Fibroblast of lung (primary cell): ENCODE results near the gene FRMD1. TPM values are rescaled to one million over a fixed set of nuclear protein-coding genes. Genes with fewer than 3 reads are reported as not detected.

Source experiments
- DNase-seq, 2 donors: peaks; one replicate each; pipeline versions ENCODE4 v3.0.0 to v3.0.0-alpha.2; 2010; ENCODE audit warnings: low read depth in 2 of 2
- H2AFZ ChIP-seq: 2 replicates; pipeline ENCODE4 v1.5.1; 2012; ENCODE audit warnings: low read length, control low read depth, inconsistent platforms
- H3K27ac ChIP-seq: 2 replicates; pipeline ENCODE4 v1.5.1; 2011; ENCODE audit warnings: low read length, control low read depth; ENCODE audit not compliant: insufficient read depth
- H3K27me3 ChIP-seq: 2 replicates; pipeline ENCODE4 v1.5.1; 2011; ENCODE audit warnings: mild to moderate bottlenecking, low read length; ENCODE audit not compliant: control insufficient read depth, insufficient read depth
- H3K36me3 ChIP-seq: 2 replicates; pipeline ENCODE4 v1.5.1; 2011; ENCODE audit warnings: low read length; ENCODE audit not compliant: control insufficient read depth, insufficient read depth
- H3K4me1 ChIP-seq: 2 replicates; pipeline ENCODE4 v1.5.1; 2011; ENCODE audit warnings: low read length; ENCODE audit not compliant: control insufficient read depth, insufficient read depth; ENCODE audit errors: extremely low read depth
- H3K4me2 ChIP-seq: 2 replicates; pipeline ENCODE4 v1.5.1; 2011; ENCODE audit warnings: low read length, control low read depth; ENCODE audit not compliant: insufficient read depth; ENCODE audit errors: extremely low read depth
- H3K4me3 ChIP-seq, 4 experiments: fragments of 200-600 bp in 1 of 4; sonication (generic) in 1 of 4; replicated peaks in 1 of 4; 2 replicates each; pipeline ENCODE4 v1.5.1; 2011 to 2016; ENCODE audit warnings: low read length in 4 of 4, low read depth in 3 of 4, mild to moderate bottlenecking in 3 of 4, control low read depth in 2 of 4, inconsistent platforms in 1 of 4, mixed read lengths in 1 of 4; ENCODE audit not compliant: insufficient read depth in 1 of 4; ENCODE audit errors: control extremely low read depth in 1 of 4
- H3K79me2 ChIP-seq: 2 replicates; pipeline ENCODE4 v1.5.1; 2012; ENCODE audit warnings: mild to moderate bottlenecking, low read length, inconsistent platforms; ENCODE audit not compliant: control insufficient read depth, insufficient read depth
- H3K9ac ChIP-seq: 2 replicates; pipeline ENCODE4 v1.5.1; 2011; ENCODE audit warnings: mild to moderate bottlenecking, low read length, control low read depth; ENCODE audit not compliant: insufficient read depth
- H3K9me3 ChIP-seq: 2 replicates; pipeline ENCODE4 v1.5.1; 2012; ENCODE audit warnings: low read depth, low read length; ENCODE audit not compliant: control insufficient read depth, insufficient read depth
- H4K20me1 ChIP-seq: 2 replicates; pipeline ENCODE4 v1.5.1; 2011; ENCODE audit warnings: low read length; ENCODE audit not compliant: control insufficient read depth, insufficient read depth; ENCODE audit errors: extremely low read depth
- EZH2 ChIP-seq: IDR thresholded peaks from 2 replicates; pipeline ENCODE4 v1.5.1; 2012; ENCODE audit warnings: low read length, control low read depth, mild to moderate bottlenecking; ENCODE audit errors: missing control alignments
- polyA plus RNA-seq, 2 donors: library from polyadenylated mRNA; depleted of rRNA in 1 of 2; stranded (reverse) in 1 of 2; unstranded in 1 of 2; fragments of >200 nt; gene quantifications; 2 replicates each; pipeline ENCODE4 v1.2.1, GENCODE V29; 2011 to 2012; ENCODE audit warnings: missing spikeins in 1 of 2
- total RNA-seq: library from RNA; depleted of rRNA; stranded (reverse); fragments of >200 nt; gene quantifications from 2 replicates; pipeline ENCODE4 v1.2.1, GENCODE V29; 2014
- TF ChIP-seq, protein P1 (sequence below), 2 donors: IDR thresholded peaks in 1 of 2; conservative IDR thresholded peaks in 1 of 2; 1 replicate in 1 of 2; 2 replicates in 1 of 2; pipeline ENCODE4 v1.5.1; 2011 to 2012; ENCODE audit warnings: low read length in 2 of 2, control low read depth in 1 of 2, inconsistent platforms in 1 of 2, low read depth in 1 of 2, mild to moderate bottlenecking in 1 of 2

Gene FRMD1
- total and polyA plus RNA-seq, 2 donors (not counting 1 experiment from before 2014, with no cell fraction given): not detected

DNA sequence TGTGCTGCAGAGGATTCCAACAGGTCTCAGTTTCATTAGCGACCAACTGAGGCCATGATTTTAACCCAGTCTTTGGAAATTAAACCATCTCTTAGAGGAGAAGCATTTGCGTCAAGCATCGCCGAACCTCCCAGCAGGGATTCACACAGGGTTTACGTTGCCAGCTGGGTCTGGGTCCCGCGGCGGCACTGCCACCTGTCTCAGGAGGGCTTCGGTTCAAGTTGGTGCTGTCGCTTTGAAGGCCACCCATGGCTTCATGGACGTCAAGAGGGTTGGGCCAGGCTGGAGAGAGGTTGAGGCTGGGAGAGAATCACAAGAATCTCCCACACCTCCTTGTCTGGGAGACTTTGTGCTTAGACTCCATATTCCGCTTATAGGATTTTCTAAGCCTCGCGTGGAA is 43.0 kb upstream of the FRMD1 start:
- H3K27ac ChIP-seq: no peak overlapping the region
- no peaks in the 10 kb centered on the region for H3K4me1 ChIP-seq
- no peak overlapping the region for H3K4me2 ChIP-seq
- H3K9me3 ChIP-seq: no peaks in the 10 kb centered on the region
- no peaks in the 10 kb centered on the region for H4K20me1 ChIP-seq
- no peak for DNase-seq
- no peak for TF ChIP-seq EZH2
- TF ChIP-seq, protein P1, sequence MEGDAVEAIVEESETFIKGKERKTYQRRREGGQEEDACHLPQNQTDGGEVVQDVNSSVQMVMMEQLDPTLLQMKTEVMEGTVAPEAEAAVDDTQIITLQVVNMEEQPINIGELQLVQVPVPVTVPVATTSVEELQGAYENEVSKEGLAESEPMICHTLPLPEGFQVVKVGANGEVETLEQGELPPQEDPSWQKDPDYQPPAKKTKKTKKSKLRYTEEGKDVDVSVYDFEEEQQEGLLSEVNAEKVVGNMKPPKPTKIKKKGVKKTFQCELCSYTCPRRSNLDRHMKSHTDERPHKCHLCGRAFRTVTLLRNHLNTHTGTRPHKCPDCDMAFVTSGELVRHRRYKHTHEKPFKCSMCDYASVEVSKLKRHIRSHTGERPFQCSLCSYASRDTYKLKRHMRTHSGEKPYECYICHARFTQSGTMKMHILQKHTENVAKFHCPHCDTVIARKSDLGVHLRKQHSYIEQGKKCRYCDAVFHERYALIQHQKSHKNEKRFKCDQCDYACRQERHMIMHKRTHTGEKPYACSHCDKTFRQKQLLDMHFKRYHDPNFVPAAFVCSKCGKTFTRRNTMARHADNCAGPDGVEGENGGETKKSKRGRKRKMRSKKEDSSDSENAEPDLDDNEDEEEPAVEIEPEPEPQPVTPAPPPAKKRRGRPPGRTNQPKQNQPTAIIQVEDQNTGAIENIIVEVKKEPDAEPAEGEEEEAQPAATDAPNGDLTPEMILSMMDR (conservative IDR thresholded peaks at IDR 0.05 in 1 of 2, IDR thresholded peaks at IDR 0.05 in 1 of 2; ENCODE audit: low read depth in 1 of 2, low read length in 2 of 2): no peak
- H3K79me2 ChIP-seq: no peaks in the 10 kb centered on the region
- no peaks in the 10 kb centered on the region for H3K27me3 ChIP-seq
- no peak overlapping the region for H3K9ac ChIP-seq
- H2AFZ ChIP-seq: no peak overlapping the region
- no peaks in the 10 kb centered on the region for H3K36me3 ChIP-seq
- no peak overlapping the region for H3K4me3 ChIP-seq

DNA sequence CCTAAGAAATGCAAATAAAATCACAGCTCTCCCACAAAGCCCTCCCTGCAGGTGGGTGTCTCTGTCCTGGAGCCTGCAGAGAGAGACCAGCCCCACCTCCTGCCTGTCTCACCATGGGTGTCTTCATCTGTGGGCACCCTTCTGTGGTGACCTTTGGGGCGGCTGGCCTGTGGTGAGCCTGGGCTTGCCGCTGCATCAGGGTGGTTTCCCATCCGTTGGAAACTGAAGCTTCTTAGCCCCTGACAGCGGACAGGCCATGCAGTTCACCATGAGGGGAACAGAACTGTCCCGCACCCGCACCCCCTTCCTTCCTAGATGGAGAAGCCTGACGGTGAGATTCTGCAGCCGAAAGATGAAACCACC is 42.3 kb upstream of the FRMD1 start:
- Histone ChIP-seq H3K27ac (no peak overlapping the region), H3K36me3 (no peaks in the 10 kb centered on the region), H2AFZ (no peak overlapping the region), H3K4me3 (no peak overlapping the region), H3K4me1 (no peaks in the 10 kb centered on the region), H3K27me3 (no peaks in the 10 kb centered on the region), H4K20me1 (no peaks in the 10 kb centered on the region), H3K79me2 (no peaks in the 10 kb centered on the region), H3K9ac (no peak overlapping the region), H3K9me3 (no peaks in the 10 kb centered on the region), H3K4me2 (no peak overlapping the region)
- no peak for TF ChIP-seq EZH2
- TF ChIP-seq, protein P1 (conservative IDR thresholded peaks at IDR 0.05 in 1 of 2, IDR thresholded peaks at IDR 0.05 in 1 of 2; ENCODE audit: low read depth in 1 of 2, low read length in 2 of 2): no peak
- DNase-seq: no peak

DNA sequence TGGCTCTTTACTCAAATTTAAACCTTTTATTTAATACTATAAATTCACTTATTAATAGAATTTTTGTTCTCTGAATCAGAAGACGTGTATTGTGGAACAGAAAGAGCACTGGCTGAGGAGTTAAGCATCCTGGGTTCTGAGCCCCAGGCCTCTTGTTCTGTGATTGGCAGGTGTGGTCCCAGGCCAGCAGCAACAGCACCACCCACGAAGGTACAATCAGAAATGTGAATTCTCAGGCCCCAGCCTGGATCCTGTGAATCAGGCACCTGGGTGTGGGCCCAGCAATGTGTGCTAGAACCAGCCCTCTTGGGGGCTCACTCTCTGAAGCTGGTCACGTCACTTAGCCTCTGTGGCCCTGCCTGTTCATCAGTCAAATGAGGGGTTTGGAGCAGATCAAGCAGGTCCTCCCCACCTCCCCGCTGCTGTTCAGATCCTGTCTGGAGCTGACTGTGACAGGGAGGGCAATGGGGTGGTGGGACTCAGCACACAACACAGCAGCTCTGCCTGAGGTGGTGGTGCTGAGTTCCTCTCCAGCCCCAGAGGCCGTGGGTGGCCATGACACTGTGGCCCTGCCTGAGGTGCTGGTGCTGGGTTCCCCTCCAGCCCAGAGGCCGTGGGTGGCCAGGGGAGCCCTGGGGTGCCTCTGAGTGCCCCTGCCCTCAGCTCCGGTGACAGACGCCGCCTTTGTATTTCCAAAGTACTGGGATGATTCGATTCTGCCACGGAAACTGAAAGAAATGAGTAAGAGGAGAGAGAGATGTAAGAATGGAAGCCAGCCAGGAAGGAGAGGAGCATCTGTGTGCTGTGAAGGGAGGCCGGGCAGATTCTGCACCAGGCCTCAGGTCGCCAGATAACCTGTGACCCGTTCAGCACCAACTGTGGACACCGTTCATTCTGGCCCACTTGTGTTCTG is 41.6 kb upstream of the FRMD1 start:
- Histone ChIP-seq H3K4me2 (no peak overlapping the region), H3K79me2 (no peaks in the 10 kb centered on the region), H4K20me1 (no peaks in the 10 kb centered on the region), H3K9me3 (no peaks in the 10 kb centered on the region), H2AFZ (no peak overlapping the region), H3K4me3 (no peak overlapping the region), H3K4me1 (no peaks in the 10 kb centered on the region), H3K9ac (no peak overlapping the region), H3K27ac (no peak overlapping the region), H3K27me3 (no peaks in the 10 kb centered on the region), H3K36me3 (no peaks in the 10 kb centered on the region)
- DNase-seq: no peak
- TF ChIP-seq, protein P1 (conservative IDR thresholded peaks at IDR 0.05 in 1 of 2, IDR thresholded peaks at IDR 0.05 in 1 of 2; ENCODE audit: low read depth in 1 of 2, low read length in 2 of 2): no peak
- no peak for TF ChIP-seq EZH2
